Prostate gland (tissue), 2 donors: Measurements from ENCODE around the gene CLRN1.

Experiments used
- POLR2A ChIP-seq: fragments of 450-650 bp; IDR thresholded peaks from one replicate; pipeline ENCODE4 v1.6.1; 2016; ENCODE audit warnings: antibody characterized with exemption, mild to moderate bottlenecking
- TF ChIP-seq, protein P1 (sequence below), 4 experiments: fragments of 200-600 bp in 2 of 4; fragments of 450-650 bp in 2 of 4; sonication (generic) in 2 of 4; IDR thresholded peaks; 1 replicate in 3 of 4; 2 replicates in 1 of 4; pipeline ENCODE4 v1.5.1; 2016 to 2019; ENCODE audit warnings: antibody characterized with exemption in 4 of 4, mild to moderate bottlenecking in 2 of 4, moderate library complexity in 2 of 4

DNA sequence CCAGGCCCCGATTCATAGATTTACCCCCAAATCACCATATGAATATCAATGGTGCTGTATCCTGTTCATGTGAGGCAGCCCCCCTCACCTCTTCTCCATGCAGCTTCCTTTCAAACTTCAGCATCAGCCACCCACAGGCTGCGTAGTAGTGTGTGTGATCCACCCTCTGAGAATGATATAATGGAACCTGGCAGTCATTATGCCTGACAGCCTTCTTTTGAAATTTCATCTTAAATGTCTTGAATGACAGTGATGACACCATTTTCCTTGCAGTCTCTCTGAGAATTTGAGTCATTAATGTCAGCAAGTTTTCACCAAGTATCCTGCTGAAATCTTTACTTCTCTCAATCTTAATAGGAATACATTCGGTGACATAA lies 3.5 kb upstream of the CLRN1 start:
- TF ChIP-seq POLR2A = no peak
- TF ChIP-seq, protein P1, sequence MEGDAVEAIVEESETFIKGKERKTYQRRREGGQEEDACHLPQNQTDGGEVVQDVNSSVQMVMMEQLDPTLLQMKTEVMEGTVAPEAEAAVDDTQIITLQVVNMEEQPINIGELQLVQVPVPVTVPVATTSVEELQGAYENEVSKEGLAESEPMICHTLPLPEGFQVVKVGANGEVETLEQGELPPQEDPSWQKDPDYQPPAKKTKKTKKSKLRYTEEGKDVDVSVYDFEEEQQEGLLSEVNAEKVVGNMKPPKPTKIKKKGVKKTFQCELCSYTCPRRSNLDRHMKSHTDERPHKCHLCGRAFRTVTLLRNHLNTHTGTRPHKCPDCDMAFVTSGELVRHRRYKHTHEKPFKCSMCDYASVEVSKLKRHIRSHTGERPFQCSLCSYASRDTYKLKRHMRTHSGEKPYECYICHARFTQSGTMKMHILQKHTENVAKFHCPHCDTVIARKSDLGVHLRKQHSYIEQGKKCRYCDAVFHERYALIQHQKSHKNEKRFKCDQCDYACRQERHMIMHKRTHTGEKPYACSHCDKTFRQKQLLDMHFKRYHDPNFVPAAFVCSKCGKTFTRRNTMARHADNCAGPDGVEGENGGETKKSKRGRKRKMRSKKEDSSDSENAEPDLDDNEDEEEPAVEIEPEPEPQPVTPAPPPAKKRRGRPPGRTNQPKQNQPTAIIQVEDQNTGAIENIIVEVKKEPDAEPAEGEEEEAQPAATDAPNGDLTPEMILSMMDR (IDR thresholded peaks at IDR 0.05) = no peak
